IMR-90 (cell line): ENCODE data around the gene ANKK1. TPM values are rescaled to one million over a fixed set of nuclear protein-coding genes. Genes with fewer than 3 reads are reported as not detected.

ENCODE experiments used
- ATAC-seq: fragments of 200-7000 bp; cut with Tn5 transposase; 2 replicates; pipeline ENCODE4 v1.9.1; 2020; ENCODE audit warnings: low read depth, mild to moderate bottlenecking, moderate library complexity
- BruUV-seq: library from RNA; stranded (reverse); fragments of 400-500 nt; replicated peaks from 2 replicates; lab custom pipeline; 2021; lab: Mats Ljungman, UMichigan
- CTCF ChIA-PET: fragments of 300-600 bp; formaldehyde crosslinking; extraction: SDS; loops from one replicate; lab custom pipeline; 2021; ENCODE audit warnings: antibody characterized with exemption; lab: Yijun Ruan, JAX
- POLR2A ChIA-PET: fragments of 300-600 bp; sonication (Branson Sonifier 250); formaldehyde crosslinking; loops from one replicate; lab custom pipeline; 2022; ENCODE audit warnings: antibody characterized with exemption; ENCODE audit not compliant: unreplicated experiment; lab: Charles Lee
- DNase-seq: peaks from one replicate; pipeline ENCODE4 v3.0.0; 2013
- H2AFZ ChIP-seq: replicated peaks from 2 replicates; pipeline ENCODE3; 2013; ENCODE audit warnings: low read length, mild to moderate bottlenecking; ENCODE audit not compliant: poor library complexity
- H2AK5ac ChIP-seq: 2 replicates; pipeline ENCODE4 v1.6.1; 2013; ENCODE audit warnings: low read depth, low read length, inconsistent platforms
- H2AK9ac ChIP-seq: replicated peaks from 2 replicates; pipeline ENCODE3; 2013; ENCODE audit warnings: mild to moderate bottlenecking, low read depth, low read length, moderate library complexity; ENCODE audit not compliant: poor library complexity
- H2BK120ac ChIP-seq: 2 replicates; pipeline ENCODE4 v1.6.1; 2013; ENCODE audit warnings: low read depth, low read length, inconsistent platforms
- H2BK15ac ChIP-seq: 3 replicates; pipeline ENCODE4 v1.6.1; 2013; ENCODE audit warnings: low read depth, low read length, inconsistent platforms
- H2BK20ac ChIP-seq: 2 replicates; pipeline ENCODE4 v1.6.1; 2013; ENCODE audit warnings: low read depth, mild to moderate bottlenecking, inconsistent platforms, low read length, moderate library complexity
- H2BK5ac ChIP-seq: 2 replicates; pipeline ENCODE4 v1.6.1; 2013; ENCODE audit warnings: mild to moderate bottlenecking, low read depth, low read length, inconsistent platforms; ENCODE audit not compliant: poor library complexity, severe bottlenecking
- H3K14ac ChIP-seq: replicated peaks from 2 replicates; pipeline ENCODE4 v1.6.1; 2013; ENCODE audit warnings: low read depth, low read length, inconsistent platforms
- H3K18ac ChIP-seq: 2 replicates; pipeline ENCODE4 v1.6.1; 2013; ENCODE audit warnings: low read depth, low read length, control low read depth
- H3K23ac ChIP-seq: 2 replicates; pipeline ENCODE4 v1.6.1; 2013; ENCODE audit warnings: low read depth, low read length, inconsistent platforms
- H3K27ac ChIP-seq: 2 replicates; pipeline ENCODE4 v1.5.1; 2013; ENCODE audit warnings: mild to moderate bottlenecking, control low read depth, low read length; ENCODE audit not compliant: insufficient read depth
- H3K27me3 ChIP-seq: 2 replicates; pipeline ENCODE4 v1.6.1; 2013; ENCODE audit warnings: low read length; ENCODE audit not compliant: control insufficient read depth, insufficient read depth
- H3K36me3 ChIP-seq: 2 replicates; pipeline ENCODE4 v1.6.1; 2013; ENCODE audit warnings: low read length, mixed read lengths; ENCODE audit not compliant: control insufficient read depth, insufficient read depth
- H3K4ac ChIP-seq: 2 replicates; pipeline ENCODE4 v1.6.1; 2013; ENCODE audit warnings: low read depth, low read length, inconsistent platforms
- H3K4me1 ChIP-seq: 2 replicates; pipeline ENCODE4 v1.6.1; 2013; ENCODE audit warnings: low read length, mixed read lengths; ENCODE audit not compliant: control insufficient read depth, insufficient read depth
- H3K4me2 ChIP-seq: 2 replicates; pipeline ENCODE4 v1.6.1; 2013; ENCODE audit warnings: low read depth, mild to moderate bottlenecking, control low read depth, low read length, moderate library complexity
- H3K4me3 ChIP-seq: 2 replicates; pipeline ENCODE4 v1.5.1; 2013; ENCODE audit warnings: low read depth, mild to moderate bottlenecking, control low read depth, low read length, moderate library complexity; ENCODE audit not compliant: insufficient read depth
- H3K56ac ChIP-seq: 2 replicates; pipeline ENCODE4 v1.6.1; 2013; ENCODE audit warnings: low read length, inconsistent platforms; ENCODE audit not compliant: insufficient read depth; ENCODE audit errors: extremely low read depth
- H3K79me1 ChIP-seq, 2 experiments: 2 replicates each; pipeline ENCODE4 v1.6.1; 2013; ENCODE audit warnings: low read length in 2 of 2, inconsistent platforms in 1 of 2, low read depth in 1 of 2
- H3K9ac ChIP-seq: 2 replicates; pipeline ENCODE4 v1.6.1; 2013; ENCODE audit warnings: low read depth, low read length, control low read depth
- H3K9me1 ChIP-seq: 2 replicates; pipeline ENCODE4 v1.6.1; 2013; ENCODE audit warnings: low read length, inconsistent platforms; ENCODE audit not compliant: insufficient read depth
- H3K9me3 ChIP-seq: 2 replicates; pipeline ENCODE4 v1.6.1; 2013; ENCODE audit warnings: low read length; ENCODE audit not compliant: control insufficient read depth, insufficient read depth
- H4K20me1 ChIP-seq: 2 replicates; pipeline ENCODE4 v1.6.1; 2013; ENCODE audit warnings: low read length, inconsistent platforms; ENCODE audit not compliant: insufficient read depth
- H4K5ac ChIP-seq: 2 replicates; pipeline ENCODE4 v1.6.1; 2013; ENCODE audit warnings: mild to moderate bottlenecking, low read depth, low read length, control low read depth
- H4K8ac ChIP-seq, 2 experiments: 2 replicates each; pipeline ENCODE4 v1.6.1; 2013; ENCODE audit warnings: low read depth in 2 of 2, low read length in 2 of 2, control low read depth in 1 of 2, inconsistent platforms in 1 of 2
- H4K91ac ChIP-seq: 2 replicates; pipeline ENCODE4 v1.6.1; 2013; ENCODE audit warnings: low read depth, low read length, inconsistent platforms; ENCODE audit not compliant: insufficient read depth
- CEBPB ChIP-seq: IDR thresholded peaks from 2 replicates; pipeline ENCODE4 v1.6.1; 2012; ENCODE audit warnings: low read depth, low read length, improper control_type of control experiment
- MAFK ChIP-seq: IDR thresholded peaks from 2 replicates; pipeline ENCODE4 v1.6.1; 2012; ENCODE audit warnings: low read depth, low read length, improper control_type of control experiment
- POLR2A ChIP-seq: IDR thresholded peaks from 2 replicates; pipeline ENCODE4 v1.6.1; 2012; ENCODE audit warnings: mild to moderate bottlenecking, low read depth, low read length
- RCOR1 ChIP-seq: IDR thresholded peaks from 2 replicates; pipeline ENCODE4 v1.6.1; 2012; ENCODE audit warnings: mild to moderate bottlenecking, low read length, improper control_type of control experiment; ENCODE audit not compliant: insufficient replicate concordance
- WGBS, 2 experiments: methylation state at CpG; one replicate each; pipeline versions ENCODE4 v1.1.5 to v1.1.7; 2013; ENCODE audit warnings: missing lambda C conversion rate in 2 of 2; ENCODE audit not compliant: insufficient read length in 1 of 2; ENCODE audit errors: extremely low coverage in 2 of 2; 5-methylcytosine and 5-hydroxymethylcytosine counted together
- dilution Hi-C: fragments of 300-500 bp; cut with HindIII; formaldehyde crosslinking; loops from one replicate; pipeline ENCODE4 v1.14.3; 2018; ENCODE audit warnings: low sequenced_read_pairs; ENCODE audit not compliant: unreplicated experiment
- in situ Hi-C: fragments of 300-500 bp; cut with MboI; formaldehyde crosslinking; loops from 3 replicates; pipeline ENCODE4 v1.14.3; 2019; ENCODE audit warnings: low sequenced_read_pairs, inconsistent platforms, mixed read lengths
- intact Hi-C: fragments of 100-400 bp; cut with micrococcal nuclease; formaldehyde crosslinking; loops from 2 replicates; pipeline ENCODE4 v1.10.0; 2022
- polyA plus RNA-seq, 3 experiments: library from polyadenylated mRNA; depleted of rRNA; stranded (reverse); fragments of >200 nt; gene quantifications; 2 replicates each; pipeline ENCODE4 v1.2.3, GENCODE V29; 2012; ENCODE audit warnings: low replicate concordance in 1 of 3
- total RNA-seq: library from RNA; depleted of rRNA; stranded (reverse); fragments of >200 nt; gene quantifications from 2 replicates; pipeline ENCODE4 v1.2.3, GENCODE V29; 2012
- TF ChIP-seq, protein P1 (sequence below): fragments of 150-350 bp; IDR thresholded peaks from 2 replicates; pipeline ENCODE4 v1.6.1; 2017; ENCODE audit warnings: mild to moderate bottlenecking, antibody characterized with exemption, low read length, low read depth

ANKK1 gene
- total and polyA plus RNA-seq, 2 of the 4 experiments (the other 2 are of a cell fraction): not detected

GRCh38 chr11:113392236-113392921 is 4.8 kb downstream of the ANKK1 start:
- POLR2A ChIA-PET: no interaction called here
- Histone ChIP-seq H3K4me3 (no peak overlapping the region), H3K4ac (no peak overlapping the region), H3K36me3 (no peaks in the 10 kb centered on the region), H3K18ac (no peak overlapping the region), H3K79me1 (no peaks in the 10 kb centered on the region), H2BK120ac (no peak overlapping the region), H4K91ac (no peak overlapping the region), H3K56ac (no peak overlapping the region), H4K8ac (no peak overlapping the region), H2AK5ac (no peak overlapping the region), H4K5ac (no peak overlapping the region), H3K9me1 (no peaks in the 10 kb centered on the region), H3K27ac (no peak overlapping the region), H3K27me3 (peaks cover 29% of the 10 kb centered on the region), H3K23ac (no peak overlapping the region), H3K4me2 (no peak overlapping the region), H3K9me3 (no peaks in the 10 kb centered on the region), H3K14ac (no peak overlapping the region), H2AFZ (no peak overlapping the region), H2AK9ac (no peak overlapping the region), H3K9ac (no peak overlapping the region), H3K4me1 (no peaks in the 10 kb centered on the region), H2BK15ac (no peak overlapping the region), H4K20me1 (no peaks in the 10 kb centered on the region), H2BK20ac (no peak overlapping the region), H2BK5ac (no peak overlapping the region)
- DNase-seq (no peak), ATAC-seq (no peak)
- in situ Hi-C loops: no loop called here
- dilution Hi-C loops: no loop called here
- CTCF ChIA-PET: no interaction called here
- TF ChIP-seq POLR2A: no peak
- TF ChIP-seq CEBPB: peak; percentile 59; the same call in 1 of the 2 replicates
- TF ChIP-seq RCOR1: no peak
- TF ChIP-seq, protein P1, sequence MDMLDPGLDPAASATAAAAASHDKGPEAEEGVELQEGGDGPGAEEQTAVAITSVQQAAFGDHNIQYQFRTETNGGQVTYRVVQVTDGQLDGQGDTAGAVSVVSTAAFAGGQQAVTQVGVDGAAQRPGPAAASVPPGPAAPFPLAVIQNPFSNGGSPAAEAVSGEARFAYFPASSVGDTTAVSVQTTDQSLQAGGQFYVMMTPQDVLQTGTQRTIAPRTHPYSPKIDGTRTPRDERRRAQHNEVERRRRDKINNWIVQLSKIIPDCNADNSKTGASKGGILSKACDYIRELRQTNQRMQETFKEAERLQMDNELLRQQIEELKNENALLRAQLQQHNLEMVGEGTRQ: no peak
- TF ChIP-seq MAFK: no peak
- intact Hi-C loops: no loop called here
- BruUV-seq: no TSS peak
- WGBS, 2 experiments: 83% methylated on average over 1 of the region's 3 CpGs; no CpG with 5 or more reads in 1 of the 2 experiments
